ENCODE measurements around the gene PM20D2.
A peak's percentile ranks its signal among the peaks of the same experiment; 100 is the strongest.

The PM20D2 gene

GRCh38 chr6:89145956-89146717 lies at the start of gene PM20D2:
Gene PM20D2, plus strand, starts transcription at chr6:89146055. Its CDS starts 90 bp downstream, at chr6:89146145.
- Histone ChIP-seq H3K4me1 (ENCODE audit: control insufficient read depth in 1 of 2, insufficient read depth in 2 of 2, low read length in 2 of 2) (peaks cover 0 to 8% of the 10 kb centered on the region in 2 donors), H3K27me3 (ENCODE audit: control insufficient read depth in 1 of 2, insufficient read depth in 2 of 2, low read length in 2 of 2) (no peaks in the 10 kb centered on the region)

GRCh38 chr6:89098461-89098860 lies 47.4 kb upstream of the PM20D2 start:
- H3K4me3 ChIP-seq (ENCODE audit: low read depth in 1 of 2, low read length in 2 of 2), result no peak overlapping the region
- no peaks in the 10 kb centered on the region for H3K27me3 ChIP-seq (ENCODE audit: control insufficient read depth in 1 of 2, insufficient read depth in 2 of 2, low read length in 2 of 2)
- no peaks in the 10 kb centered on the region for H3K9me3 ChIP-seq (ENCODE audit: control insufficient read depth in 1 of 2, low read length in 2 of 2)
- no peaks in the 10 kb centered on the region for H3K4me1 ChIP-seq (ENCODE audit: control insufficient read depth in 1 of 2, insufficient read depth in 2 of 2, low read length in 2 of 2)
- H3K36me3 ChIP-seq (ENCODE audit: control insufficient read depth in 1 of 2, insufficient read depth in 2 of 2, low read length in 2 of 2), result no peaks in the 10 kb centered on the region
- H3K27ac ChIP-seq (ENCODE audit: low read depth, low read length), result no peak overlapping the region
- H3K9ac ChIP-seq (ENCODE audit: low read depth in 1 of 2, low read length in 2 of 2), result no peak overlapping the region

More at GRCh38 chr6:89145956-89146717, at the start of gene PM20D2:
- Histone ChIP-seq H3K4me3 (ENCODE audit: low read depth in 1 of 2, low read length in 2 of 2) (peak within 1 kb of the TSS; percentile 84 to 86), H3K36me3 (ENCODE audit: control insufficient read depth in 1 of 2, insufficient read depth in 2 of 2, low read length in 2 of 2) (peaks cover 0 to 3% of the 10 kb centered on the region in 2 donors), H3K9me3 (ENCODE audit: control insufficient read depth in 1 of 2, low read length in 2 of 2) (no peaks in the 10 kb centered on the region), H3K27ac (ENCODE audit: low read depth, low read length) (peak within 1 kb of the TSS; percentile 68), H3K9ac (ENCODE audit: low read depth in 1 of 2, low read length in 2 of 2) (peak within 1 kb of the TSS; percentile 62 to 83)

GRCh38 chr6:89100114-89100513 lies 45.7 kb upstream of the PM20D2 start:
- no peaks in the 10 kb centered on the region for H3K27me3 ChIP-seq (ENCODE audit: control insufficient read depth in 1 of 2, insufficient read depth in 2 of 2, low read length in 2 of 2)
- no peak overlapping the region for H3K9ac ChIP-seq (ENCODE audit: low read depth in 1 of 2, low read length in 2 of 2)
- H3K4me3 ChIP-seq (ENCODE audit: low read depth in 1 of 2, low read length in 2 of 2), result no peak overlapping the region
- H3K27ac ChIP-seq (ENCODE audit: low read depth, low read length), result no peak overlapping the region
- H3K4me1 ChIP-seq (ENCODE audit: control insufficient read depth in 1 of 2, insufficient read depth in 2 of 2, low read length in 2 of 2), result no peaks in the 10 kb centered on the region
- no peaks in the 10 kb centered on the region for H3K36me3 ChIP-seq (ENCODE audit: control insufficient read depth in 1 of 2, insufficient read depth in 2 of 2, low read length in 2 of 2)
- H3K9me3 ChIP-seq (ENCODE audit: control insufficient read depth in 1 of 2, low read length in 2 of 2), result no peaks in the 10 kb centered on the region

- H3K4me1 ChIP-seq (ENCODE audit: control insufficient read depth in 1 of 2, insufficient read depth in 2 of 2, low read length in 2 of 2), result no peaks in the 10 kb centered on the region
- no peaks in the 10 kb centered on the region for H3K9me3 ChIP-seq (ENCODE audit: control insufficient read depth in 1 of 2, low read length in 2 of 2)
- no peaks in the 10 kb centered on the region for H3K36me3 ChIP-seq (ENCODE audit: control insufficient read depth in 1 of 2, insufficient read depth in 2 of 2, low read length in 2 of 2)
These were observed 35.6 kb upstream of the PM20D2 start for GRCh38 chr6:89110284-89110683.

GRCh38 chr6:89111933-89112332 lies 33.9 kb upstream of the PM20D2 start:
- H3K4me3 ChIP-seq (ENCODE audit: low read depth in 1 of 2, low read length in 2 of 2), result no peak overlapping the region
- H3K27ac ChIP-seq (ENCODE audit: low read depth, low read length), result no peak overlapping the region
- H3K36me3 ChIP-seq (ENCODE audit: control insufficient read depth in 1 of 2, insufficient read depth in 2 of 2, low read length in 2 of 2), result no peaks in the 10 kb centered on the region
- peaks cover 2% of the 10 kb centered on the region in 2 donors for H3K4me1 ChIP-seq (ENCODE audit: control insufficient read depth in 1 of 2, insufficient read depth in 2 of 2, low read length in 2 of 2)
- H3K9me3 ChIP-seq (ENCODE audit: control insufficient read depth in 1 of 2, low read length in 2 of 2), result no peaks in the 10 kb centered on the region
- no peak overlapping the region for H3K9ac ChIP-seq (ENCODE audit: low read depth in 1 of 2, low read length in 2 of 2)
- no peaks in the 10 kb centered on the region for H3K27me3 ChIP-seq (ENCODE audit: control insufficient read depth in 1 of 2, insufficient read depth in 2 of 2, low read length in 2 of 2)

More at GRCh38 chr6:89110284-89110683, 35.6 kb upstream of the PM20D2 start:
- Histone ChIP-seq H3K9ac (ENCODE audit: low read depth in 1 of 2, low read length in 2 of 2) (no peak overlapping the region), H3K27me3 (ENCODE audit: control insufficient read depth in 1 of 2, insufficient read depth in 2 of 2, low read length in 2 of 2) (no peaks in the 10 kb centered on the region), H3K27ac (ENCODE audit: low read depth, low read length) (no peak overlapping the region), H3K4me3 (ENCODE audit: low read depth in 1 of 2, low read length in 2 of 2) (no peak overlapping the region)

GRCh38 chr6:89116702-89117101 lies 29.2 kb upstream of the PM20D2 start:
- H3K27ac ChIP-seq (ENCODE audit: low read depth, low read length), result no peak overlapping the region
- H3K9ac ChIP-seq (ENCODE audit: low read depth in 1 of 2, low read length in 2 of 2), result no peak overlapping the region
- H3K9me3 ChIP-seq (ENCODE audit: control insufficient read depth in 1 of 2, low read length in 2 of 2), result no peaks in the 10 kb centered on the region
- H3K36me3 ChIP-seq (ENCODE audit: control insufficient read depth in 1 of 2, insufficient read depth in 2 of 2, low read length in 2 of 2), result no peaks in the 10 kb centered on the region
- H3K27me3 ChIP-seq (ENCODE audit: control insufficient read depth in 1 of 2, insufficient read depth in 2 of 2, low read length in 2 of 2), result no peaks in the 10 kb centered on the region
- H3K4me3 ChIP-seq (ENCODE audit: low read depth in 1 of 2, low read length in 2 of 2), result peak overlapping the region; percentile 71 to 78
- peaks cover 3 to 5% of the 10 kb centered on the region in 2 donors for H3K4me1 ChIP-seq (ENCODE audit: control insufficient read depth in 1 of 2, insufficient read depth in 2 of 2, low read length in 2 of 2)

GRCh38 chr6:89117211-89118108 lies 28.4 kb upstream of the PM20D2 start, which contains the start of gene SRSF12:
Gene SRSF12, minus strand, starts transcription at chr6:89118071. Its CDS starts 184 bp downstream, at chr6:89117887.
- Histone ChIP-seq H3K4me3 (ENCODE audit: low read depth in 1 of 2, low read length in 2 of 2) (peak within 1 kb of the TSS; percentile 71 to 78), H3K4me1 (ENCODE audit: control insufficient read depth in 1 of 2, insufficient read depth in 2 of 2, low read length in 2 of 2) (peaks cover 3 to 5% of the 10 kb centered on the region in 2 donors), H3K9ac (ENCODE audit: low read depth in 1 of 2, low read length in 2 of 2) (peak within 1 kb of the TSS; percentile 4 to 40), H3K9me3 (ENCODE audit: control insufficient read depth in 1 of 2, low read length in 2 of 2) (no peaks in the 10 kb centered on the region), H3K36me3 (ENCODE audit: control insufficient read depth in 1 of 2, insufficient read depth in 2 of 2, low read length in 2 of 2) (no peaks in the 10 kb centered on the region), H3K27ac (ENCODE audit: low read depth, low read length) (no peak within 1 kb of the TSS), H3K27me3 (ENCODE audit: control insufficient read depth in 1 of 2, insufficient read depth in 2 of 2, low read length in 2 of 2) (no peaks in the 10 kb centered on the region)

GRCh38 chr6:89118931-89119330 lies 26.9 kb upstream of the PM20D2 start:
- H3K36me3 ChIP-seq (ENCODE audit: control insufficient read depth in 1 of 2, insufficient read depth in 2 of 2, low read length in 2 of 2), result no peaks in the 10 kb centered on the region
- no peaks in the 10 kb centered on the region for H3K9me3 ChIP-seq (ENCODE audit: control insufficient read depth in 1 of 2, low read length in 2 of 2)
- H3K4me1 ChIP-seq (ENCODE audit: control insufficient read depth in 1 of 2, insufficient read depth in 2 of 2, low read length in 2 of 2), result peaks cover 3 to 5% of the 10 kb centered on the region in 2 donors
- H3K27ac ChIP-seq (ENCODE audit: low read depth, low read length), result no peak overlapping the region
- H3K4me3 ChIP-seq (ENCODE audit: low read depth in 1 of 2, low read length in 2 of 2), result no peak overlapping the region
- H3K27me3 ChIP-seq (ENCODE audit: control insufficient read depth in 1 of 2, insufficient read depth in 2 of 2, low read length in 2 of 2), result no peaks in the 10 kb centered on the region
- no peak overlapping the region for H3K9ac ChIP-seq (ENCODE audit: low read depth in 1 of 2, low read length in 2 of 2)

GRCh38 chr6:89120371-89120770 lies 25.5 kb upstream of the PM20D2 start:
- H3K27ac ChIP-seq (ENCODE audit: low read depth, low read length), result no peak overlapping the region

GRCh38 chr6:89121934-89122333 lies 23.9 kb upstream of the PM20D2 start:
- no peak overlapping the region for H3K27ac ChIP-seq (ENCODE audit: low read depth, low read length)
- H3K9me3 ChIP-seq (ENCODE audit: control insufficient read depth in 1 of 2, low read length in 2 of 2), result no peaks in the 10 kb centered on the region
- H3K27me3 ChIP-seq (ENCODE audit: control insufficient read depth in 1 of 2, insufficient read depth in 2 of 2, low read length in 2 of 2), result no peaks in the 10 kb centered on the region
- H3K4me1 ChIP-seq (ENCODE audit: control insufficient read depth in 1 of 2, insufficient read depth in 2 of 2, low read length in 2 of 2), result peaks cover under 1 to 3% of the 10 kb centered on the region in 2 donors
- no peaks in the 10 kb centered on the region for H3K36me3 ChIP-seq (ENCODE audit: control insufficient read depth in 1 of 2, insufficient read depth in 2 of 2, low read length in 2 of 2)
- H3K9ac ChIP-seq (ENCODE audit: low read depth in 1 of 2, low read length in 2 of 2), result no peak overlapping the region
- no peak overlapping the region for H3K4me3 ChIP-seq (ENCODE audit: low read depth in 1 of 2, low read length in 2 of 2)

More at GRCh38 chr6:89120371-89120770, 25.5 kb upstream of the PM20D2 start:
- H3K36me3 ChIP-seq (ENCODE audit: control insufficient read depth in 1 of 2, insufficient read depth in 2 of 2, low read length in 2 of 2), result no peaks in the 10 kb centered on the region
- H3K4me1 ChIP-seq (ENCODE audit: control insufficient read depth in 1 of 2, insufficient read depth in 2 of 2, low read length in 2 of 2), result peaks cover 3 to 5% of the 10 kb centered on the region in 2 donors
- H3K4me3 ChIP-seq (ENCODE audit: low read depth in 1 of 2, low read length in 2 of 2), result no peak overlapping the region
- H3K9ac ChIP-seq (ENCODE audit: low read depth in 1 of 2, low read length in 2 of 2), result no peak overlapping the region
- no peaks in the 10 kb centered on the region for H3K9me3 ChIP-seq (ENCODE audit: control insufficient read depth in 1 of 2, low read length in 2 of 2)
- no peaks in the 10 kb centered on the region for H3K27me3 ChIP-seq (ENCODE audit: control insufficient read depth in 1 of 2, insufficient read depth in 2 of 2, low read length in 2 of 2)
